Measurements from ENCODE around the gene ATP1A4. TPM values are rescaled to one million over a fixed set of nuclear protein-coding genes. Genes with fewer than 3 reads are reported as not detected.
A peak's percentile ranks its signal among the peaks of the same experiment; 100 is the strongest.

Gene ATP1A4
- total RNA-seq, 1 donor from 2014 or later: 0.27 TPM

- H3K27ac Mint-ChIP-seq: peak overlapping the region; percentile 61
- peaks cover 31% of the 10 kb centered on the region for H3K36me3 Mint-ChIP-seq
- no peak for DNase-seq (ENCODE audit: extremely low spot score, unreplicated experiment)
- H3K4me1 Mint-ChIP-seq (ENCODE audit: unreplicated experiment): peaks cover 50% of the 10 kb centered on the region
- no peaks in the 10 kb centered on the region for H3K27me3 Mint-ChIP-seq
- peak overlapping the region; percentile 90 for H3K4me3 Mint-ChIP-seq
- no peak for TF ChIP-seq CTCF (conservative IDR thresholded peaks at IDR 0.05)
- no peaks in the 10 kb centered on the region for H3K9me3 Mint-ChIP-seq
These were observed 56.6 kb downstream of the ATP1A4 start for GRCh38 chr1:160207771-160208556.

GRCh38 chr1:160208557-160209320 is 57.3 kb downstream of the ATP1A4 start:
- Mint-ChIP-seq H3K36me3 (peaks cover 35% of the 10 kb centered on the region), H3K4me1 (ENCODE audit: unreplicated experiment) (peaks cover 50% of the 10 kb centered on the region), H3K9me3 (no peaks in the 10 kb centered on the region), H3K27ac (peak overlapping the region; percentile 61), H3K4me3 (peak overlapping the region; percentile 60), H3K27me3 (no peaks in the 10 kb centered on the region)
- DNase-seq (ENCODE audit: extremely low spot score, unreplicated experiment): no peak
- TF ChIP-seq CTCF (conservative IDR thresholded peaks at IDR 0.05): no peak

- TF ChIP-seq CTCF (conservative IDR thresholded peaks at IDR 0.05): no peak
- DNase-seq (ENCODE audit: extremely low spot score, unreplicated experiment): no peak
- H3K9me3 Mint-ChIP-seq: no peaks in the 10 kb centered on the region
- peaks cover 47% of the 10 kb centered on the region for H3K4me1 Mint-ChIP-seq (ENCODE audit: unreplicated experiment)
- peak overlapping the region; percentile 60 for H3K4me3 Mint-ChIP-seq
- no peaks in the 10 kb centered on the region for H3K27me3 Mint-ChIP-seq
- H3K27ac Mint-ChIP-seq: peak overlapping the region; percentile 61
- H3K36me3 Mint-ChIP-seq: peaks cover 40% of the 10 kb centered on the region
These were observed 58.1 kb downstream of the ATP1A4 start for GRCh38 chr1:160209321-160210046.

- H3K36me3 Mint-ChIP-seq: peaks cover 49% of the 10 kb centered on the region
- no peak for DNase-seq (ENCODE audit: extremely low spot score, unreplicated experiment)
- H3K4me3 Mint-ChIP-seq: no peak overlapping the region
- H3K27ac Mint-ChIP-seq: peak overlapping the region; percentile 29
- peaks cover 49% of the 10 kb centered on the region for H3K4me1 Mint-ChIP-seq (ENCODE audit: unreplicated experiment)
- no peaks in the 10 kb centered on the region for H3K27me3 Mint-ChIP-seq
- no peaks in the 10 kb centered on the region for H3K9me3 Mint-ChIP-seq
- no peak for TF ChIP-seq CTCF (conservative IDR thresholded peaks at IDR 0.05)
These were observed 59.2 kb downstream of the ATP1A4 start for GRCh38 chr1:160210561-160210960.

- no peak for TF ChIP-seq CTCF (conservative IDR thresholded peaks at IDR 0.05)
- H3K9me3 Mint-ChIP-seq: no peaks in the 10 kb centered on the region
- no peak overlapping the region for H3K27ac Mint-ChIP-seq
- peaks cover 46% of the 10 kb centered on the region for H3K4me1 Mint-ChIP-seq (ENCODE audit: unreplicated experiment)
- H3K27me3 Mint-ChIP-seq: no peaks in the 10 kb centered on the region
- no peak overlapping the region for H3K4me3 Mint-ChIP-seq
- DNase-seq (ENCODE audit: extremely low spot score, unreplicated experiment): no peak
- peaks cover 55% of the 10 kb centered on the region for H3K36me3 Mint-ChIP-seq
These were observed 59.8 kb downstream of the ATP1A4 start for GRCh38 chr1:160211046-160211790.

Data from type B pancreatic cell (in vitro differentiated cells).